SH-SY5Y (cell line): ENCODE data around the gene PRSS1.

Experiments used
- GATA2 ChIP-seq: IDR thresholded peaks from 2 replicates; pipeline ENCODE4 v1.6.1; 2011; ENCODE audit warnings: mild to moderate bottlenecking, low read depth, low read length
- GATA3 ChIP-seq: IDR thresholded peaks from 2 replicates; pipeline ENCODE4 v1.6.1; 2011; ENCODE audit warnings: low read depth, mild to moderate bottlenecking, low read length, moderate library complexity

- no peak for TF ChIP-seq GATA2
- TF ChIP-seq GATA3, result no peak
Observed at GRCh38 chr7:142790056-142790455, 40.8 kb downstream of the PRSS1 start.
